Epidermal melanocyte (primary cell): ENCODE data around the gene IDH3G.
"Not testable (repeated sequence)": the region's sequence is repeated elsewhere in the genome, so short reads cannot be mapped to it uniquely, and the experiment has no call there.

ENCODE experiments used
- DNase-seq: peaks from one replicate; pipeline ENCODE4 v3.0.0; 2011; ENCODE audit warnings: low spot score; ENCODE audit not compliant: insufficient read length

Gene IDH3G

GRCh38 chrX:153763298-153763932, 30.8 kb downstream of the IDH3G start:
- no peak for DNase-seq

DNA sequence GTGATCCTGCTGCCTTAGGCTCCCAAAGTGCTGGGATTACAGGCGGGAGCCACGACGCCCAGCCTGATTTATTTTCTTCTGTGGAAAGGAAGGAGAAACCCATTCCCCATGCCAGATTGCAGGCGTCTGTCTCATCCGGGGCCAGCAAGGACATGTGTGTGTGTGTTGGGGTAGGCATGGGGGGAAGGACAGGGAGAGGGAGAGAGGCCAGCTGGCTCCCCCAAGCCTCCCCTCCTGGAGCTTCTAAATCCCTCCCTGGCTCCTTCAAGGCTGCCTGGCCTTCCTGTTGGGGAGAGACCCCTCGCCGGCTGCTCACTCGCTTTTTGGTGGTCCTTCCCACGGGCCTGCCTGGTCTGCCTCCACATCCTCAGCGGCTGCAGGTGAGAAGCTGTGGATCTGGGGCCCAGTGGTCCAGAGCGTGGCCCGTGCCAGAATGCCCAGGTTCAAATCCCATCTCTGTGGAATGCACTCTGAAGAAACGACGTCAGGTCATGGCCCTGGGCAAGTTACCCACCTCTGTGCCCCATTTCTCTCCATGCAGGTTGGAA, 31.5 kb downstream of the IDH3G start:
- DNase-seq, result no peak

DNA sequence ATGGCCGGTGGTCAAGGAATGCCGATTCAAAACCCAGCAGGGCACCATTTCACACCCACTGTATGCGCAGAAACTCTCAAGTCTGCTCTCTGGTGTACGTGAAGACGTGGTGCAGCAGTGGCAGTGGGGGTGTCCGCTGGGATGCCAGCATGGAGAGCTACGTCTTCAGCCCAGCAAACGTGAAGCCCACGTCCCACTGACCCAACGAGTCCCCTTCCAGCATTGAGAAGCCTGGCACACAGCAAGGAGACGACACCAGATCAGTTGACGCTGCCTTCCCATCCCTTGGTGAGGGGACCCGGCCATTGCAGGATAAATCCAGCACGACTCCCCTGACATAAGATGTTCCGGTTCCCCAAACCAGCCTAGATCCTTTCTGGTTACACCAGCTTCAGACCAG, 32.3 kb downstream of the IDH3G start:
- no peak for DNase-seq

- no peak for DNase-seq
Measured at GRCh38 chrX:153755136-153755535, 39.0 kb downstream of the IDH3G start.

GRCh38 chrX:153750127-153750774, 43.9 kb downstream of the IDH3G start:
- no peak for DNase-seq

DNA sequence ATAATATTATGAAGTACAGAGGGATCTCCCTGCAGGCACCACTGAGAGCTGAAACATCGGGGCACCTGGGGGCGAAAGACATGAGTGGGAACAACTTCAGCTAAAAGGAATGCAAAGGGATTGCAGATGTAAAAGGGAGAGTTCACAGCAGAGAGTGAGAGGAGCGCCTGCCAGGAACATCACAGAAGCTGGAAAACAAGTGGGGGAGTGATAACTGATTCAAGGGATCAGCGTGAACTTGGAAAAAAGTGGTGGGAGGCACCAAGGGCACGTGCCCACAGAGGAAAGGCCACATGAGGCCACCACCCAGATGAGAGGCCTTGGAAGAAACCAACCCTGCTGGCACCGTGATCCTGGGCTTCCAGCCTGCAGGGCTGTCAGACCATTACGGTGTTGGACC, 45.2 kb downstream of the IDH3G start:
- DNase-seq, result not testable (repeated sequence)

DNA sequence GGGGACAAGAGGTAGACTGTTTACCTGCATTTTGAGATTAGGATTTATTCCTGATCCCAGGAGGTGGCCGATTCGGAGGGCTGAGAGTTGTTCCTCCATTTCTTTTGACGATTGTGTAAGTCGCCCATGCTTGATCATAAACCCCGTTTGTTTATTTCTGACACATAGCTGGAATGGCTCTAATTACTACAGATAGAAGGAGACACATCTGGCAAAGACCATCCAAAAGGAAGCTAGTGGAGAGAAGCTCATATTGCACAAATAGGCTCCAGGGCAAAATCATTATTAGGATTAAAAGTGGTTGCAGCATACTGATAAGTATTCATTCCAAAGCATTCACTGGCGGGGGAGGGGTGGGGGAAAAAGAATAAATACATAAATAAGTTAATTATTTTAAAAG, 47.2 kb downstream of the IDH3G start:
- DNase-seq, result not testable (repeated sequence)

GRCh38 chrX:153746359-153746758, 47.8 kb downstream of the IDH3G start:
- no peak for DNase-seq

- not testable (repeated sequence) for DNase-seq
Measured at GRCh38 chrX:153745067-153745433, 49.1 kb downstream of the IDH3G start.

DNA sequence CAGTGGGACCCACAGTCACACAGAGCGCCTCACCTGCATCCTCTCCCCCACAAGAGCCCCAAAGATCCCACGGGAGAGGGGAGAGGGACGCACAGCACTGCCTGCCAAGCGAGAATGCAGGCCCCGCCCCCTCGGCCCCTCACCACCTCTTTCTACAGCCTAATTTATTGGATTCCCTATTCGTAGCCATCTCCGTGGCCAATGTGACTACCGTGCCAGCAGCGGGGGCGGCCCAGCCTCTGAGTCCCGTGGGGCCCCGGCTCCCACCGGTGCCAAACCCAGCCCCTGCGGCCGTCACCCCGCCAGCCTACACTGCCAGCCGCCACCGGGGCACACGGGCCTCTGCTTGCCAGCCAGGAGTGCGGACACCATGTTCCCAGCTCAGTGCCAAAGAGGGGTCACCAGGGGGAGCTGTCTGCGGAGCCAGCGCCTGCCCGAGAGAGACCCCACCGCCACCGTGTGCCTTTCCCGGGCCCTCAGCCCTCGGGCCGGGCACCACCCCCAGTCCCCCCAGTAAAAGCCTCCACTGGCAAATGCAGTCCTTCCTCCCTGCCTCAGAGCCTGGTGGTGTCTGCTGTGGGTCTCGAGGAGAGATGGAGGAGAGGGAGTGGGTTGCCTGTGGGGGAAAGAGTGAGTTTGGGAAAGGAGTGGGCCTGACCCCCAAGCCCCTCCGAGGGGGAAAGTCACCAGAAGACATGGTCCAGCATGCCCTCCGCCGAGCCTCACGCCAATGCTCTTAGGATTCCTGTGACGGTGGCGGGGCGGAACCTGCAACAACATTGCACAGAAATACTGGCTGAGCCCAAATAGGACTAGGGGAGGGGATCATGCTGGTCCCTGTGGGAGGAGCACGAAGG, 49.7 kb downstream of the IDH3G start:
- no peak for DNase-seq

GRCh38 chrX:153743468-153744209, 50.5 kb downstream of the IDH3G start:
- DNase-seq, result not testable (repeated sequence)

DNA sequence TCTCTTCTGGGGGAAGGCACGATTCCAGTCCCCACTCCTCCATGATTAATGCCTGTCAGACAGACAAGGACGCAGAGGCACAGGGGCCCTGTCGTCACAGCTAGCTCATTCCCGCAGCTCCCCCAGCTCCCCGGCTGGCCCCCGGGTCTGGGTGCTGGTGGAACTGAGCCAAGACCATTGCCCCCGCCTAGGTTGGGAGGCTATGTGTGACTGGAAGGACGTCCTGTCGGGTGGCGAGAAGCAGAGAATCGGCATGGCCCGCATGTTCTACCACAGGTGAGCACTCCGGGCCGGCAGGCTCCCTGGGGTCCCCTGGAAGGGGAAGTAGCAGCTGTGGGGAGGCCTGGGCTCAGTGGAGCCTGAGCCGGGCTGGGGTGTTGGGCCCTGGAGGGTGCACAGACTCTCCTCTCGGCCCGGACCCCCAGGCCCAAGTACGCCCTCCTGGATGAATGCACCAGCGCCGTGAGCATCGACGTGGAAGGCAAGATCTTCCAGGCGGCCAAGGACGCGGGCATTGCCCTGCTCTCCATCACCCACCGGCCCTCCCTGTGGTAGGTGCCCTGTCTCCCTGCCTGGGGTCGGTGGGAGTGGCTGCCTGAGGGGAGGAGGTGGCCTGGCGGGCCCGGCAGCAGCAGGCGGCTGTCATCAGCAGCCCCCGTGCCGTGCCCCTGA, 51.2 kb downstream of the IDH3G start:
- not testable (repeated sequence) for DNase-seq

GRCh38 chrX:153742111-153742510, 52.1 kb downstream of the IDH3G start:
- not testable (repeated sequence) for DNase-seq

DNA sequence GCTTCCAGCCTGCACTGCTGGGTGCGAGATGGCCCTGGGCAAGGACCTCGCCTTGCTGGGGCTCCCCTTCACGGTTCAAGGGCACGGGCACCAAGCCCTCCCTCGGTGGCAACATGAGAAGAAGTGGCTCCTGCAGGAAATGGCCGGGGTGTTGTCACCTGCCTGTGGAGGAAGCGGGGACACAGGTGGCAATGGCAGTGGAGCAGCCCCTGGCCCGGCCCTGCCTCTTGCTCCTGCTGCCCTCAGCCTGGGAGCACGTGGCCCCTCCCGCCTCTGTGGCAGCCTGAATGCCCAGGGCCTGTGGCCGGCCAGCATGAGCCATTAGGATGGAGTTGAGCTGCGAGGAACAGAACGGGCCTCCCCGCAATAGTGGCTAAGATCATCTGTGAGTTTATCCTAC, 52.7 kb downstream of the IDH3G start:
- no peak for DNase-seq

DNA sequence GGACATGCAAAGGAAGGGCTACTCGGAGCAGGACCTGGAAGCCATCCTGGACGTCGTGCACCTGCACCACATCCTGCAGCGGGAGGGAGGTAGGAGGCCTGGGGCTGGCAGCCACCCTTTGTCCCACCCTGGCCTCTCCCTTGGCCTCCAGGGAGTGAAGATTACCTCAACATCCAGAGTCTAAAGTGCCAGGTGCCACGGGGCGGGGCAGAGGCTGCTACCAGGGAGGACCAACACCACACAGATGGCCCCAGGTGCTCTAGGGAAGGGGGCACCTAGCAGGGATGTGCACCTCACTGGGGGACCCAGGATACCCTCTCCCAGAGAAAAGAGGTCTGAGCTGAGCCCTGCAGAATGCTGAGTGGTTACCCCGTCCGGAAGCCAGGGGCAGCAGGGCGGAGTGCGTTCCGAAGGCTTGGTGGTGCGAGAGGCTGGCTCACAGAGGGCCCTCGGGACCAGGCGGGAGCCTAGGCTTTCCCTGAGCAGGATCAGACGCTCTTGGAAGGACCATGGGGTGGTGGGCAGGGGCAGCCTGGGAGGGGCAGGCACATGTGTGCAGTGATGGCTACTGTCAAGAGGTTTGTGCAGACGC, 53.4 kb downstream of the IDH3G start:
- no peak for DNase-seq

DNA sequence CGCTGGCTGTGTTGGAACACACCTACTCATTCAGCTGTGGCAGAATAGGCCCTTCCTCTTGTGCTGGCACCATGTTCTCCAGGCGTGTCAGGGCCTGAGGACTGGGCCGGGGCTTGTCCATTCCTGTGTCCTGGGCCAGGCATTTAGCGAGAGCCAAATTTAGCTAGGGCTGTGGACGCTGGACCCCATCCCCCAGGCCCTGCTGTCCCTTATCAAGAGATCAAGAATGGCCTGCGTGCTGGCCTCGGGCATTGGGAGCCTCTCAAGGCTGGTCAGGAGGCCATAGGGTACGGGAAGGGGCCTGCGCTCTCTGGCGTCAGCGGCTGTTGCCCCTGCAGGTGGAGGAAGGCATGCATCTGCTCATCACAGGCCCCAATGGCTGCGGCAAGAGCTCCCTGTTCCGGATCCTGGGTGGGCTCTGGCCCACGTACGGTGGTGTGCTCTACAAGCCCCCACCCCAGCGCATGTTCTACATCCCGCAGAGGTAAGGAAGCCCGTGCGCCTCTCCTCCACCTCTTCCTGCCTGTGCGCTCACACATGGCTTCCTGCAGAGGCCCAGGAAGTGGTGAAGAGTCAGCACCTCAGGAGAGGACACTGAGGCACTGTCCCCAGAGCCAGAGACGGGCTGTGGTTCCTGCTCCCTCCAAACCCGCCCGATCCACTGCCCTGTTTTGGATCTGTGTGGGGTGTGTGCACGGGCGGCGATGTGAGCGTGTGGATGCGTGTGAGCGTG, 54.3 kb downstream of the IDH3G start:
- no peak for DNase-seq

DNA sequence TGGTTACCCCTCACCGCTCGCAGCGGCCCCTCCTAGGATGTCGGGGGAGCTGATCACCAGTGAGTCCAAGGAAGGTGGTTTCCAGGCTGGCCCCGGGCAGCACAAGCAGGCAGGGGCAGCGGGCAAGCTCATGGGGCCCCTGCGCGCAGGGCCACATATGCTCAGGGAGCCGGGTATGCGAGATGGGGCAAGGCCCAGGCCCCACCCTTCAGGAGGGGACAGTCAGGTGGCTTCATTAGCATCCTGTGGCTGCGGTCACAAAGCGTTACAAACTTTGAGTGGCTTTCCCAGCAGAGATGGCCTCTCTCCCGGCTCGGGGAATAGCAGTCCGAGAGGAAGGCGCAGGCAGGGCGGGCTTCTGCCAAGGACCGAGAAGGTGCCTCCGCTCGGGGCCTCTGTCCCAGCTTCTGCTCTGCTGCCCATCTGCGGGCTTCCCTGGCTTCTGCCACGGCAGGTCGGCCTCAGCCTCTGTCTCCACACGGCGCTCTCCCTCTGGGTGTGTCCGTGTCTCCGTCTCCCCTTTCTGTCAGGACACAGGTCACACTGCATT, 56.0 kb downstream of the IDH3G start:
- no peak for DNase-seq

- DNase-seq, result no peak
Measured at GRCh38 chrX:153736871-153737441, 57.2 kb downstream of the IDH3G start.
